22Rv1 (cell line): ENCODE measurements around the gene LRRC18.

ENCODE experiments used
- CTCF ChIP-seq: fragments of 450-650 bp; IDR thresholded peaks from 2 replicates; pipeline ENCODE4 v1.5.1; 2017; ENCODE audit warnings: mild to moderate bottlenecking
- ZFX ChIP-seq: fragments of 450-650 bp; IDR thresholded peaks from 2 replicates; pipeline ENCODE4 v1.6.1; 2017; ENCODE audit warnings: antibody characterized with exemption, borderline replicate concordance

- TF ChIP-seq CTCF (no peak), ZFX (no peak)
Measured at GRCh38 chr10:48880016-48880705, 59.5 kb downstream of the LRRC18 start.
